ENCODE results near the gene TMPRSS3.

Gene TMPRSS3

GRCh38 chr21:42386034-42386591 is 9.7 kb downstream of the TMPRSS3 start:
- no peak for DNase-seq

GRCh38 chr21:42385619-42386018 is 10.2 kb downstream of the TMPRSS3 start:
- DNase-seq = no peak

GRCh38 chr21:42384989-42385388 is 10.9 kb downstream of the TMPRSS3 start:
- no peak for DNase-seq

- DNase-seq = no peak
These were observed 11.5 kb downstream of the TMPRSS3 start for GRCh38 chr21:42384156-42384945.

- no peak for DNase-seq
These were observed 12.5 kb downstream of the TMPRSS3 start for GRCh38 chr21:42383331-42383730.

- no peak for DNase-seq
These were observed 12.9 kb downstream of the TMPRSS3 start for GRCh38 chr21:42382915-42383314.

- no peak for DNase-seq
These were observed 14.4 kb downstream of the TMPRSS3 start for GRCh38 chr21:42381347-42381984.

- no peak for DNase-seq
These were observed 16.2 kb downstream of the TMPRSS3 start for GRCh38 chr21:42379426-42380215.

GRCh38 chr21:42378418-42378817 is 17.4 kb downstream of the TMPRSS3 start:
- no peak for DNase-seq

- no peak for DNase-seq
These were observed 17.9 kb downstream of the TMPRSS3 start for GRCh38 chr21:42377951-42378340.

- no peak for DNase-seq
These were observed 18.5 kb downstream of the TMPRSS3 start for GRCh38 chr21:42377211-42377950.

- no peak for DNase-seq
These were observed 19.4 kb downstream of the TMPRSS3 start for GRCh38 chr21:42376338-42376982.

- no peak for DNase-seq
These were observed 19.9 kb downstream of the TMPRSS3 start for GRCh38 chr21:42375966-42376337.

- no peak for DNase-seq
These were observed 20.3 kb downstream of the TMPRSS3 start for GRCh38 chr21:42375506-42375905.

GRCh38 chr21:42374864-42375499 is 20.9 kb downstream of the TMPRSS3 start:
- no peak for DNase-seq

GRCh38 chr21:42374457-42374856 is 21.4 kb downstream of the TMPRSS3 start:
- DNase-seq = no peak

- no peak for DNase-seq
These were observed 21.9 kb downstream of the TMPRSS3 start for GRCh38 chr21:42373908-42374455.

- DNase-seq = no peak
These were observed 22.5 kb downstream of the TMPRSS3 start for GRCh38 chr21:42373196-42373907.

- no peak for DNase-seq
These were observed 24.8 kb downstream of the TMPRSS3 start for GRCh38 chr21:42370894-42371654.

GRCh38 chr21:42369821-42370220 is 26.0 kb downstream of the TMPRSS3 start:
- no peak for DNase-seq

Data from NCI-H187 treated with DMSO at 0.1 percent for 48 hours (cell line).